Stimulated activated CD4-positive, alpha-beta T cell treated with anti-CD3 and anti-CD28 coated beads, Interleukin-2, amount 100 ng/mL, for 48 hours (primary cell): ENCODE results near the gene SLC51B.
"Not testable (repeated sequence)": the region's sequence is repeated elsewhere in the genome, so short reads cannot be mapped to it uniquely, and the experiment has no call there.

Experiments used
- DNase-seq, 2 donors: peaks; one replicate each; pipeline ENCODE4 v3.0.0-alpha.2; 2020

Gene SLC51B

GRCh38 chr15:65044724-65045481 lies at the start of gene SLC51B:
SLC51B (plus strand) TSS chr15:65045387; CDS start chr15:65050005, 4,618 bp downstream.
- no peak for DNase-seq

GRCh38 chr15:64997066-64997465 lies 48.1 kb upstream of the SLC51B start:
- DNase-seq, result no peak

- no peak for DNase-seq
These were observed 47.3 kb upstream of the SLC51B start for GRCh38 chr15:64997745-64998375.

- no peak for DNase-seq
These were observed 40.2 kb upstream of the SLC51B start for GRCh38 chr15:65004993-65005392.

GRCh38 chr15:65006876-65007275 lies 38.3 kb upstream of the SLC51B start:
- DNase-seq, result no peak

GRCh38 chr15:65008983-65009382 lies 36.2 kb upstream of the SLC51B start:
- DNase-seq, result no peak

- not testable (repeated sequence) for DNase-seq
These were observed 34.0 kb upstream of the SLC51B start for GRCh38 chr15:65011198-65011597.

GRCh38 chr15:65020419-65020818 lies 24.8 kb upstream of the SLC51B start:
- DNase-seq, result no peak

GRCh38 chr15:65021488-65021887 lies 23.7 kb upstream of the SLC51B start:
- no peak for DNase-seq

- DNase-seq, result no peak
These were observed 18.4 kb upstream of the SLC51B start for GRCh38 chr15:65026756-65027155.

- no peak for DNase-seq
These were observed 17.6 kb upstream of the SLC51B start for GRCh38 chr15:65027593-65027992.

- no peak for DNase-seq
These were observed 16.8 kb upstream of the SLC51B start for GRCh38 chr15:65028338-65028737.

- peak; percentile 93 to 96 for DNase-seq
These were observed 16.1 kb upstream of the SLC51B start, which contains the start of gene MTFMT for GRCh38 chr15:65028921-65029735. MTFMT (minus strand) TSS chr15:65029639; CDS start chr15:65029613, 26 bp downstream.

- DNase-seq, result no peak
These were observed 15.4 kb upstream of the SLC51B start for GRCh38 chr15:65029736-65030208.

- no peak for DNase-seq
These were observed 12.2 kb upstream of the SLC51B start for GRCh38 chr15:65032801-65033537.

- no peak for DNase-seq
These were observed 11.4 kb upstream of the SLC51B start for GRCh38 chr15:65033659-65034269.

- no peak for DNase-seq
These were observed 10.5 kb upstream of the SLC51B start for GRCh38 chr15:65034719-65035118.

GRCh38 chr15:65037309-65037708 lies 7.9 kb upstream of the SLC51B start:
- DNase-seq, result no peak

- no peak for DNase-seq
These were observed 6.8 kb upstream of the SLC51B start for GRCh38 chr15:65038428-65038827.

- DNase-seq, result no peak
These were observed 6.4 kb upstream of the SLC51B start for GRCh38 chr15:65038836-65039235.

GRCh38 chr15:65040461-65040860 lies 4.7 kb upstream of the SLC51B start:
- DNase-seq, result no peak

- DNase-seq, result no peak
These were observed 3.4 kb upstream of the SLC51B start for GRCh38 chr15:65041787-65042186.
